OCI-LY3 (cell line): Measurements from ENCODE around the gene TEAD1.

Source experiments
- H2AFZ ChIP-seq: fragments of 200-600, 300-600 bp; shearing (Covaris generic); 2 replicates; pipeline ENCODE4 v1.6.0; 2014; ENCODE audit warnings: antibody characterized with exemption, low read depth, low read length
- H3K27ac ChIP-seq: fragments of 200-600, 300-600 bp; sonication (generic); 2 replicates; pipeline ENCODE4 v1.5.1; 2014; ENCODE audit warnings: mild to moderate bottlenecking, low read length, moderate library complexity, mixed read lengths
- H3K27me3 ChIP-seq: fragments of 200-600, 300-600 bp; sonication (generic); 2 replicates; pipeline ENCODE4 v1.6.1; 2014; ENCODE audit warnings: low read depth, low read length, mixed read lengths
- H3K36me3 ChIP-seq: fragments of 200-600, 300-600 bp; sonication (generic); replicated peaks from 2 replicates; pipeline ENCODE3; 2014; ENCODE audit warnings: low read depth, low read length, mixed read lengths
- H3K4me1 ChIP-seq: fragments of 300-600, 200-600 bp; sonication (generic); 2 replicates; pipeline ENCODE4 v1.6.1; 2014; ENCODE audit warnings: low read length, mixed read lengths
- H3K4me2 ChIP-seq: fragments of 200-600, 300-600 bp; sonication (generic); 2 replicates; pipeline ENCODE4 v1.6.1; 2014; ENCODE audit warnings: low read length, mixed read lengths
- H3K4me3 ChIP-seq: fragments of 300-600, 200-600 bp; sonication (generic); 2 replicates; pipeline ENCODE4 v1.5.1; 2014; ENCODE audit warnings: antibody characterized with exemption, mild to moderate bottlenecking, low read length, moderate library complexity
- H3K79me2 ChIP-seq: fragments of 300-600, 200-600 bp; shearing (Covaris generic); 2 replicates; pipeline ENCODE4 v1.6.1; 2014; ENCODE audit warnings: mild to moderate bottlenecking, low read length, mixed read lengths
- H3K9ac ChIP-seq: fragments of 300-600, 200-600 bp; shearing (Covaris generic); 2 replicates; pipeline ENCODE4 v1.6.0; 2014; ENCODE audit warnings: mild to moderate bottlenecking, low read length, moderate library complexity
- H3K9me3 ChIP-seq: fragments of 200-600, 300-600 bp; shearing (Covaris generic); 2 replicates; pipeline ENCODE4 v1.6.1; 2014; ENCODE audit warnings: low read length, mixed read lengths; ENCODE audit not compliant: insufficient read depth
- H4K20me1 ChIP-seq: fragments of 200-600, 300-600 bp; sonication (generic); 2 replicates; pipeline ENCODE4 v1.6.1; 2016; ENCODE audit warnings: low read length, mixed read lengths; ENCODE audit not compliant: insufficient read depth
- EZH2phosphoT487 ChIP-seq: fragments of 200-600 bp; shearing (Covaris generic); IDR thresholded peaks from 2 replicates; pipeline ENCODE4 v1.6.1; 2018; ENCODE audit warnings: antibody characterized with exemption, mixed run types, low read depth
- TF ChIP-seq, protein P1 (sequence below): fragments of 200-600, 300-600 bp; sonication (generic); IDR thresholded peaks from 2 replicates; pipeline ENCODE4 v1.5.1; 2014; ENCODE audit warnings: antibody characterized with exemption, low read length, low read depth

Gene TEAD1

DNA sequence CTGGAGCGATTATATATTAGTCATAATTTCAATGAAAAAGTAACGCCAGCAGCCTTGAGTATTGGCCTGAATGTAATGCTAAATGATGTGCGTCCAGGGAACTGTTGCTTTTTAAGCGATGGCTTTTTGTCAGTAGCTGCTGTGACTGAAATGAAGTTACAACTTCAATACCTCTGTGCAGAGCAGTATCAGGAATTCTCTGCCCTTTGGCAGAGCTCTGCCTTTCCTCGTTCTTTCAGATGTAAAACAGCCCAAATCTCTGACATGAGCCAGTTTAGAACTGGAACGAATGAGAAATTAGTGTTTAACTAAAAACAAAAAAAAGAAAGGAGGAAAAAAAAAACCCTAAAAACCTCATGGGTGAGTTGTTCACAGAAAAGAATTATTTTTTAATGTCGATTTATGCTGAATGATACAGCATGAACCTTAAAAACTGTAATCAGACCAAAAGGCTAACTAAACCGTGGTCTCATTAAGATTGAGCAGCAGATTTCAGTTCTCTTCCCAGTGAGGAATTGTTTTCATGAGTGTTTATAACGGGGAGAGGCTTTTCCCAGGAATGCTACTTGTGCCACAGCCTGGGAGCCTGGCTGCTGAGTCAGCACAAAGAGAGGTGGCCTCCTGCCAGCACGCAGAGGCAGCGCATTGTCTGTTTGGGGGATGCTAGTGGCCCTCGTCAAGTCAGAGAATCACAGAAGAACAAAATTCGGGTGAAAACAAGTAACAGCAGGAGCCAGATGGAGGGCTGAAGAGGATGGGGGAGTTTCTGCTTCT is 188.7 kb downstream of the TEAD1 start:
- H4K20me1 ChIP-seq, result no peaks in the 10 kb centered on the region
- no peaks in the 10 kb centered on the region for H3K9me3 ChIP-seq
- no peaks in the 10 kb centered on the region for H3K79me2 ChIP-seq
- no peak overlapping the region for H3K4me2 ChIP-seq
- no peak overlapping the region for H3K27ac ChIP-seq
- H3K36me3 ChIP-seq, result no peaks in the 10 kb centered on the region
- peaks cover 13% of the 10 kb centered on the region for H3K4me1 ChIP-seq
- H2AFZ ChIP-seq, result no peak overlapping the region
- H3K27me3 ChIP-seq, result 0 out of 2 replicates have a peak, but pooled peaks cover 19% of the 10 kb centered on the region
- H3K9ac ChIP-seq, result no peak overlapping the region
- TF ChIP-seq, protein P1, sequence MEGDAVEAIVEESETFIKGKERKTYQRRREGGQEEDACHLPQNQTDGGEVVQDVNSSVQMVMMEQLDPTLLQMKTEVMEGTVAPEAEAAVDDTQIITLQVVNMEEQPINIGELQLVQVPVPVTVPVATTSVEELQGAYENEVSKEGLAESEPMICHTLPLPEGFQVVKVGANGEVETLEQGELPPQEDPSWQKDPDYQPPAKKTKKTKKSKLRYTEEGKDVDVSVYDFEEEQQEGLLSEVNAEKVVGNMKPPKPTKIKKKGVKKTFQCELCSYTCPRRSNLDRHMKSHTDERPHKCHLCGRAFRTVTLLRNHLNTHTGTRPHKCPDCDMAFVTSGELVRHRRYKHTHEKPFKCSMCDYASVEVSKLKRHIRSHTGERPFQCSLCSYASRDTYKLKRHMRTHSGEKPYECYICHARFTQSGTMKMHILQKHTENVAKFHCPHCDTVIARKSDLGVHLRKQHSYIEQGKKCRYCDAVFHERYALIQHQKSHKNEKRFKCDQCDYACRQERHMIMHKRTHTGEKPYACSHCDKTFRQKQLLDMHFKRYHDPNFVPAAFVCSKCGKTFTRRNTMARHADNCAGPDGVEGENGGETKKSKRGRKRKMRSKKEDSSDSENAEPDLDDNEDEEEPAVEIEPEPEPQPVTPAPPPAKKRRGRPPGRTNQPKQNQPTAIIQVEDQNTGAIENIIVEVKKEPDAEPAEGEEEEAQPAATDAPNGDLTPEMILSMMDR, result no peak
- no peak overlapping the region for H3K4me3 ChIP-seq

DNA sequence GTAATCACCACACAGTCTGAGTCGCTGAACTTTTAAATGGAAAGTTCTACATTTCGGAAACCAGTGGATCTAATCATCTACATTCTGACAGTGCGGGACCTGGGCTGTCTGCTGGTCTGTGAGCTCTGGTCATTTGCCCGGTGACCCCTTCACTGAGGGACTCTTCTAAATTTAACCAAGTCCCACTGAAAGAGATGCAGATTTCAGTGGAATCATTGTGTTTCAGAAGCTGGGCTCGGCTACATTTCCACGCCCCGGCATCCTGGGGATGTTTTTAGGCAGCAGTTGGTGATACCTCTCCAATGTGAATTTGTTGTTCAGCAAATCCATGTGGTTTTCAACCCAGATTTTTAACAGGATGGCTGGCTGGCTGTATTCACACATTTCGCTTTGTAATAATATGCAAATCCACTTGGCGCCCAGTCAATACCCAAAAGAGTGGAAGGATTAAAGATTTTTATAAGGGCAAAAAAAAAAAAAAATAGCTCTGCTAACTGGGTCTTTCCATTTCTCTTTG is 189.4 kb downstream of the TEAD1 start:
- H2AFZ ChIP-seq, result no peak overlapping the region
- no peak overlapping the region for H3K27ac ChIP-seq
- peaks cover 25% of the 10 kb centered on the region; the same call in 1 of the 2 replicates for H3K27me3 ChIP-seq
- no peaks in the 10 kb centered on the region for H4K20me1 ChIP-seq
- TF ChIP-seq EZH2phosphoT487, result no peak
- TF ChIP-seq, protein P1, result no peak
- H3K79me2 ChIP-seq, result no peaks in the 10 kb centered on the region
- no peak overlapping the region for H3K4me3 ChIP-seq
- H3K9me3 ChIP-seq, result no peaks in the 10 kb centered on the region
- no peaks in the 10 kb centered on the region for H3K36me3 ChIP-seq
- peaks cover 13% of the 10 kb centered on the region for H3K4me1 ChIP-seq
- no peak overlapping the region for H3K4me2 ChIP-seq
- no peak overlapping the region for H3K9ac ChIP-seq

DNA sequence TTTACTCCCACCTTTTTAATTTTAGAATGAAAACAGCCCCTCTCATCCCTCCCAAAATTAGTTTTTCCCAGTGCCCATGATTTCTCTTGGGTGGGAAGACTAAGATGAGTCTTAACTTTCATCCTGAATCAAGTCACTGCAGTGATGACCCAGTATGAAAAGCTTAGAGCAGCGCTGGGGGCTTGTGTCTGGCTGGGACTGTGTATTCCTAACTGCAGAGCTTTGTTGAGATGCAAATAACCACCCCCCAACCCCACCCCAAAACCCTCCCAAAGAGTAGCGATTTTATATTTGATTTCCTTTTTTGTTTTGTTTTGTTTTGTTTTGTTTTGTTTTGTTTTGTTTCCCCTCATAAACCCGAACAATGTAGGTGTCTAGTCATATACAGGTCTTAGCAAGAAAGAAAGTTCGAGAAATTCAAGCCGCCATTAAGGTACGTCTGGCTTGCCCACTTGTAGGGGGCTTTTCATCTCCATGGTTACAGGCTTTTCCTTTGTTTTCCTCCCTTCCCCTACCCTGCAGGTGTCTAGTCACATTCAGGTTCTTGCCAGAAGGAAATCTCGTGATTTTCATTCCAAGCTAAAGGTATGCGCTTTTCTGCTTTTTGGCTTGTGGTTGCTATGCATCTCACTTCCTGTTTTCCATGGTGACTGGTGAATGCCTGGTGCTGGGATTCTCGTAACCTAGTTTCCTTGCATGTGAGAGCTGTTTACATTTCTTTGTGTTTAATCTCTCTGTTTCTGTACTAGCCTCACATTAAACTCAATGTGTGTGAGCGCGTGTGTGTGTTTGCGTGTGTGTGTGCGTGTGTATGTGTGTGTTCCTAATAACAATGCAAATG is 190.3 kb downstream of the TEAD1 start:
- no peaks in the 10 kb centered on the region for H3K79me2 ChIP-seq
- H3K4me2 ChIP-seq, result no peak overlapping the region
- H3K27ac ChIP-seq, result no peak overlapping the region

More for the DNA sequence above, 190.3 kb downstream of the TEAD1 start:
- no peaks in the 10 kb centered on the region for H4K20me1 ChIP-seq
- no peak overlapping the region for H3K4me3 ChIP-seq
- peaks cover 26% of the 10 kb centered on the region; the same call in 1 of the 2 replicates for H3K27me3 ChIP-seq
- H2AFZ ChIP-seq, result no peak overlapping the region
- no peak overlapping the region for H3K9ac ChIP-seq
- peaks cover 13% of the 10 kb centered on the region for H3K4me1 ChIP-seq
- no peaks in the 10 kb centered on the region for H3K36me3 ChIP-seq
- TF ChIP-seq, protein P1, result no peak
- no peak for TF ChIP-seq EZH2phosphoT487
- H3K9me3 ChIP-seq, result no peaks in the 10 kb centered on the region
